ENCODE results near the gene AMER3. TPM values are rescaled to one million over a fixed set of nuclear protein-coding genes. Genes with fewer than 3 reads are reported as not detected.

The AMER3 gene
- total and polyA plus RNA-seq, 2 of the 4 experiments (the other 2 are of a cell fraction), result not detected

- Histone ChIP-seq H2BK120ac (ENCODE audit: low read depth, low read length) (no peak overlapping the region), H4K8ac (ENCODE audit: low read depth in 2 of 2, low read length in 2 of 2) (no peak overlapping the region), H4K20me1 (ENCODE audit: insufficient read depth, low read length) (no peaks in the 10 kb centered on the region), H3K27me3 (ENCODE audit: control insufficient read depth, insufficient read depth, low read length) (no peaks in the 10 kb centered on the region), H3K9me1 (ENCODE audit: insufficient read depth, low read length) (no peaks in the 10 kb centered on the region), H3K4me2 (ENCODE audit: low read depth, low read length) (no peak overlapping the region), H2BK5ac (ENCODE audit: low read depth, low read length, poor library complexity, severe bottlenecking) (no peak overlapping the region), H3K23ac (ENCODE audit: low read depth, low read length) (no peak overlapping the region), H2AFZ (replicated peaks; ENCODE audit: low read length, poor library complexity) (no peak overlapping the region), H3K4ac (ENCODE audit: low read depth, low read length) (no peak overlapping the region), H2BK20ac (ENCODE audit: low read depth, low read length) (no peak overlapping the region), H3K14ac (replicated peaks; ENCODE audit: low read depth, low read length) (no peak overlapping the region), H3K9ac (ENCODE audit: low read depth, low read length) (no peak overlapping the region), H3K79me1 (ENCODE audit: low read depth in 1 of 2, low read length in 2 of 2) (no peaks in the 10 kb centered on the region), H3K36me3 (ENCODE audit: control insufficient read depth, insufficient read depth, low read length) (no peaks in the 10 kb centered on the region), H3K18ac (ENCODE audit: low read depth, low read length) (no peak overlapping the region), H3K4me3 (ENCODE audit: insufficient read depth, low read depth, low read length) (no peak overlapping the region), H3K9me3 (ENCODE audit: control insufficient read depth, insufficient read depth, low read length) (no peaks in the 10 kb centered on the region; the same call in 1 of the 2 replicates), H2AK9ac (replicated peaks; ENCODE audit: low read depth, low read length, poor library complexity) (no peak overlapping the region), H3K4me1 (ENCODE audit: control insufficient read depth, insufficient read depth, low read length) (no peaks in the 10 kb centered on the region), H2AK5ac (ENCODE audit: low read depth, low read length) (no peak overlapping the region), H4K5ac (ENCODE audit: low read depth, low read length) (no peak overlapping the region), H3K56ac (ENCODE audit: extremely low read depth, insufficient read depth, low read length) (no peak overlapping the region), H3K27ac (ENCODE audit: insufficient read depth, low read length) (no peak overlapping the region), H4K91ac (ENCODE audit: insufficient read depth, low read depth, low read length) (no peak overlapping the region), H2BK15ac (ENCODE audit: low read depth, low read length) (no peak overlapping the region)
- in situ Hi-C loops (cut with MboI; ENCODE audit: low sequenced_read_pairs), result no loop called here
- no peak for ATAC-seq (ENCODE audit: low read depth)
- ChIA-PET POLR2A (ENCODE audit: unreplicated experiment) (no interaction called here), CTCF (no interaction called here)
- intact Hi-C loops (cut with micrococcal nuclease), result no loop called here
- dilution Hi-C loops (cut with HindIII; ENCODE audit: low sequenced_read_pairs, unreplicated experiment), result no loop called here
- TF ChIP-seq MAZ (IDR thresholded peaks at IDR 0.05; ENCODE audit: borderline replicate concordance, low read depth, low read length), result no peak
- TF ChIP-seq MXI1 (IDR thresholded peaks at IDR 0.05; ENCODE audit: borderline replicate concordance, low read depth, low read length), result no peak
- TF ChIP-seq RAD21 (IDR thresholded peaks at IDR 0.05; ENCODE audit: low read length), result no peak
- no peak for TF ChIP-seq NFE2L2 (IDR thresholded peaks at IDR 0.05; ENCODE audit: low read depth, low read length)
- TF ChIP-seq CTCF (conservative IDR thresholded peaks at IDR 0.05; ENCODE audit: low read depth, low read length), result no peak
- TF ChIP-seq RFX5 (IDR thresholded peaks at IDR 0.05; ENCODE audit: low read depth, low read length), result no peak
- no peak for TF ChIP-seq MAFK (IDR thresholded peaks at IDR 0.05; ENCODE audit: low read depth, low read length)
- no peak for TF ChIP-seq USF2 (IDR thresholded peaks at IDR 0.05; ENCODE audit: low read depth, low read length)
- TF ChIP-seq CEBPB (IDR thresholded peaks at IDR 0.05; ENCODE audit: low read depth, low read length), result no peak
- no peak for TF ChIP-seq POLR2A (IDR thresholded peaks at IDR 0.05; ENCODE audit: low read depth, low read length)
- no peak for TF ChIP-seq BHLHE40 (IDR thresholded peaks at IDR 0.05; ENCODE audit: low read depth, low read length)
- TF ChIP-seq FOS (IDR thresholded peaks at IDR 0.05; ENCODE audit: low read depth, low read length), result no peak
- no peak for TF ChIP-seq CHD1 (IDR thresholded peaks at IDR 0.05; ENCODE audit: low read depth, low read length)
- no peak for TF ChIP-seq ELK1 (IDR thresholded peaks at IDR 0.05; ENCODE audit: borderline replicate concordance, low read depth, low read length)
- WGBS, 2 experiments (ENCODE audit: extremely low coverage in 2 of 2, insufficient read length in 1 of 2), result 20% methylated on average over 1 of the region's 12 CpGs; no CpG with 5 or more reads in 1 of the 2 experiments
- DNase-seq, result no peak
- no TSS peak for BruUV-seq (replicated peaks)
Measured at GRCh38 chr2:130766711-130767407, 11.5 kb downstream of the AMER3 start.
